Measurements from ENCODE around the gene KLF15.

GRCh38 chr3:126326629-126327028 lies 30.6 kb downstream of the KLF15 start:
- TF ChIP-seq POLR2A (IDR thresholded peaks at IDR 0.05; ENCODE audit: low read length) (no peak), GATA1 (IDR thresholded peaks at IDR 0.05; ENCODE audit: low read depth, low read length) (no peak)
